ENCODE results near the gene MUS81. TPM values are rescaled to one million over a fixed set of nuclear protein-coding genes. Genes with fewer than 3 reads are reported as not detected.

The MUS81 gene
- total and polyA plus RNA-seq, 2 of the 4 experiments (the other 2 are of a cell fraction): 23.7 to 47.9 TPM

DNA sequence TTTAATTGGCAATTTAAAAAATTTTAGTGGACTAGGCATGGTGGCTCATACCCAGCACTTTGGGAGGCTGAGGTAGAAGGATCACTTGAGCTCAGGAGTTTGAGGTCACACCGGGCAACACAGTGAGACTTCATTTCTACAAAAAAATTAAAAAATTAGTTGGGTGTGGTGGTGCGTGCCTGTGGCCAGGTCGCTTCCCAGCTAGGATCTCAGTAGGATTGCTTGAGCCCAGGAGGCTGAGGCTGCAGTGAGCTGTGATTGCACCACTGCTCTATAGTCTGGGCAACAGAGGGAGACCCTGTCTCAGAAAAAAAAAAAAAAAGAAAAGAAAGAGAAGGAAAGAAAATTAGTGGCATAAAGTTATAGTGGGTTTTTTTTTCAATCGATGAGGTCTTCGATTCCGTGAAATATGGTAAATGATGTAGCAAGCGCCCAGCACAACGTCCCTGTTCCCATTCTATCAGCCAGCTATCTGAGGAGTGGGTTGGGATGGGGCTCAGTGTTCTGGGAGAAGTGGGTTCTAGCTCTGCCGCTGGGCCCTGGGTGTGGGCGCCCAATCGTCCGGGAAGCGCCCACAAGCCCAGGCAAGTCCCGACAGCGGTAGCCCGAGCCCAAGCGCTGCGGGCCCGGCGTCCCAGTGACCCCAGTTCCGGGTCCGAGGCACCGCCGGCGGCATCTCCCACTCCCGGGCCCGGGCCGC, 38.6 kb downstream of the MUS81 start:
- H3K27me3 ChIP-seq (ENCODE audit: control insufficient read depth, insufficient read depth, low read length): no peaks in the 10 kb centered on the region
- H2BK5ac ChIP-seq (ENCODE audit: low read depth, low read length, poor library complexity, severe bottlenecking): peak overlapping the region; percentile 98
- peaks cover 41% of the 10 kb centered on the region for H3K4me1 ChIP-seq (ENCODE audit: control insufficient read depth, insufficient read depth, low read length)
- peak overlapping the region; percentile 96 for H3K14ac ChIP-seq (replicated peaks; ENCODE audit: low read depth, low read length)
- H3K18ac ChIP-seq (ENCODE audit: low read depth, low read length): peak overlapping the region; percentile 64
- peak overlapping the region; percentile 98 for H3K4me3 ChIP-seq (ENCODE audit: insufficient read depth, low read depth, low read length)
- H4K5ac ChIP-seq (ENCODE audit: low read depth, low read length): peak overlapping the region; percentile 76
- H3K79me1 ChIP-seq (ENCODE audit: low read depth in 1 of 2, low read length in 2 of 2): peaks cover 23 to 36% of the 10 kb centered on the region in 2 experiments
- in situ Hi-C loops (cut with MboI; ENCODE audit: low sequenced_read_pairs): no loop called here
- peak overlapping the region; percentile 97 for H4K91ac ChIP-seq (ENCODE audit: insufficient read depth, low read depth, low read length)
- dilution Hi-C loops (cut with HindIII; ENCODE audit: low sequenced_read_pairs, unreplicated experiment): no loop called here
- H3K4me2 ChIP-seq (ENCODE audit: low read depth, low read length): peak overlapping the region; percentile 59
- peak overlapping the region; percentile 99 for H2AK9ac ChIP-seq (replicated peaks; ENCODE audit: low read depth, low read length, poor library complexity)
- DNase-seq (no peak), ATAC-seq (ENCODE audit: low read depth) (no peak)
- peak overlapping the region; percentile 99 for H3K9ac ChIP-seq (ENCODE audit: low read depth, low read length)
- peaks cover 58% of the 10 kb centered on the region for H4K20me1 ChIP-seq (ENCODE audit: insufficient read depth, low read length)
- H2AK5ac ChIP-seq (ENCODE audit: low read depth, low read length): peak overlapping the region; percentile 98
- peak overlapping the region; percentile 46; the same call in 1 of the 2 replicates for H2BK20ac ChIP-seq (ENCODE audit: low read depth, low read length)
- H2BK120ac ChIP-seq (ENCODE audit: low read depth, low read length): peak overlapping the region; percentile 81
- intact Hi-C loops (cut with micrococcal nuclease): no loop called here
- peak overlapping the region; percentile 93 to 96 for H4K8ac ChIP-seq (ENCODE audit: low read depth in 2 of 2, low read length in 2 of 2)
- no peak for TF ChIP-seq FOS (IDR thresholded peaks at IDR 0.05; ENCODE audit: low read depth, low read length)
- TF ChIP-seq RFX5 (IDR thresholded peaks at IDR 0.05; ENCODE audit: low read depth, low read length): no peak
- no peak for TF ChIP-seq BHLHE40 (IDR thresholded peaks at IDR 0.05; ENCODE audit: low read depth, low read length)
- no peak for TF ChIP-seq SMC3 (IDR thresholded peaks at IDR 0.05; ENCODE audit: low read depth, low read length)
- TF ChIP-seq CHD1 (IDR thresholded peaks at IDR 0.05; ENCODE audit: low read depth, low read length): peak; percentile 31; the same call in 1 of the 2 replicates
- TF ChIP-seq CEBPB (IDR thresholded peaks at IDR 0.05; ENCODE audit: low read depth, low read length): 0 out of 2 replicates have a peak, but pooled peaks have one; percentile 25
- TF ChIP-seq, protein P1, sequence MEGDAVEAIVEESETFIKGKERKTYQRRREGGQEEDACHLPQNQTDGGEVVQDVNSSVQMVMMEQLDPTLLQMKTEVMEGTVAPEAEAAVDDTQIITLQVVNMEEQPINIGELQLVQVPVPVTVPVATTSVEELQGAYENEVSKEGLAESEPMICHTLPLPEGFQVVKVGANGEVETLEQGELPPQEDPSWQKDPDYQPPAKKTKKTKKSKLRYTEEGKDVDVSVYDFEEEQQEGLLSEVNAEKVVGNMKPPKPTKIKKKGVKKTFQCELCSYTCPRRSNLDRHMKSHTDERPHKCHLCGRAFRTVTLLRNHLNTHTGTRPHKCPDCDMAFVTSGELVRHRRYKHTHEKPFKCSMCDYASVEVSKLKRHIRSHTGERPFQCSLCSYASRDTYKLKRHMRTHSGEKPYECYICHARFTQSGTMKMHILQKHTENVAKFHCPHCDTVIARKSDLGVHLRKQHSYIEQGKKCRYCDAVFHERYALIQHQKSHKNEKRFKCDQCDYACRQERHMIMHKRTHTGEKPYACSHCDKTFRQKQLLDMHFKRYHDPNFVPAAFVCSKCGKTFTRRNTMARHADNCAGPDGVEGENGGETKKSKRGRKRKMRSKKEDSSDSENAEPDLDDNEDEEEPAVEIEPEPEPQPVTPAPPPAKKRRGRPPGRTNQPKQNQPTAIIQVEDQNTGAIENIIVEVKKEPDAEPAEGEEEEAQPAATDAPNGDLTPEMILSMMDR (conservative IDR thresholded peaks at IDR 0.05; ENCODE audit: low read depth, low read length): no peak
- H3K23ac ChIP-seq (ENCODE audit: low read depth, low read length): peak overlapping the region; percentile 91
- H3K36me3 ChIP-seq (ENCODE audit: control insufficient read depth, insufficient read depth, low read length): peaks cover 27% of the 10 kb centered on the region
- ChIA-PET CTCF (interaction anchor here (0.9 to 1.5 kb wide), 3 partner anchors 10 to 14 kb away, joined by 3 to 8 read pairs (median 5); partner anchors contain the start of gene FIBP), POLR2A (ENCODE audit: unreplicated experiment) (interaction anchor here (0.7 to 2.9 kb wide), 4 partner anchors 9 to 17 kb away, joined by 4 to 17 read pairs (median 8); partner anchors contain the start of gene CCDC85B)
- peak overlapping the region; percentile 72 for H2AFZ ChIP-seq (replicated peaks; ENCODE audit: low read length, poor library complexity)
- WGBS, 2 experiments (ENCODE audit: extremely low coverage in 2 of 2, insufficient read length in 1 of 2): 0% methylated on average over 2 of the region's 28 CpGs; no CpG with 5 or more reads in 1 of the 2 experiments
- H3K56ac ChIP-seq (ENCODE audit: extremely low read depth, insufficient read depth, low read length): peak overlapping the region; percentile 99
- TSS peak; percentile 71 for BruUV-seq (replicated peaks)
- peak overlapping the region; percentile 88 for H3K4ac ChIP-seq (ENCODE audit: low read depth, low read length)
- peak overlapping the region; percentile 78; the same call in 1 of the 3 replicates for H2BK15ac ChIP-seq (ENCODE audit: low read depth, low read length)
- H3K9me3 ChIP-seq (ENCODE audit: control insufficient read depth, insufficient read depth, low read length): no peaks in the 10 kb centered on the region
- peak overlapping the region; percentile 100 for H3K27ac ChIP-seq (ENCODE audit: insufficient read depth, low read length)
- peaks cover 23% of the 10 kb centered on the region for H3K9me1 ChIP-seq (ENCODE audit: insufficient read depth, low read length)

Data from IMR-90 (cell line).